Liver (tissue), 9 donors: ENCODE results near the gene STX1A. TPM values are rescaled to one million over a fixed set of nuclear protein-coding genes. Genes with fewer than 3 reads are reported as not detected.

ENCODE experiments used
- DNase-seq: peaks from one replicate; pipeline ENCODE4 v3.0.0-alpha.2; 2017; ENCODE audit warnings: low spot score
- H3K27ac ChIP-seq, 2 donors: one replicate each; pipeline ENCODE4 v1.7.0; 2013; ENCODE audit warnings: inconsistent platforms in 2 of 2, low read length in 2 of 2, control low read depth in 1 of 2, low read depth in 1 of 2, mild to moderate bottlenecking in 1 of 2
- H3K27me3 ChIP-seq, 4 donors: one replicate each; pipeline versions ENCODE4 v1.6.1 to v1.7.0; 2013; ENCODE audit warnings: low read length in 3 of 4, inconsistent platforms in 1 of 4, mild to moderate bottlenecking in 1 of 4, moderate library complexity in 1 of 4; ENCODE audit not compliant: control insufficient read depth in 4 of 4, insufficient read depth in 4 of 4
- H3K36me3 ChIP-seq, 4 donors: one replicate each; pipeline versions ENCODE4 v1.6.1 to v1.7.0; 2013; ENCODE audit warnings: low read length in 3 of 4, mild to moderate bottlenecking in 3 of 4, low read depth in 1 of 4, moderate library complexity in 1 of 4; ENCODE audit not compliant: control insufficient read depth in 4 of 4, insufficient read depth in 3 of 4
- H3K4me1 ChIP-seq, 4 donors: one replicate each; pipeline versions ENCODE4 v1.6.1 to v1.7.0; 2013; ENCODE audit warnings: low read length in 3 of 4, mild to moderate bottlenecking in 3 of 4, moderate library complexity in 1 of 4; ENCODE audit not compliant: control insufficient read depth in 4 of 4, insufficient read depth in 4 of 4
- H3K4me3 ChIP-seq, 3 donors: one replicate each; pipeline versions ENCODE4 v1.6.1 to v1.7.0; 2013; ENCODE audit warnings: low read length in 3 of 3, control low read depth in 1 of 3, low read depth in 1 of 3, mild to moderate bottlenecking in 1 of 3
- H3K9ac ChIP-seq, 2 donors: one replicate each; pipeline ENCODE4 v1.7.0; 2013; ENCODE audit warnings: low read length in 2 of 2, mild to moderate bottlenecking in 2 of 2, moderate library complexity in 2 of 2, control low read depth in 1 of 2, low read depth in 1 of 2
- H3K9me3 ChIP-seq, 4 donors: one replicate each; pipeline versions ENCODE4 v1.6.1 to v1.7.0; 2013; ENCODE audit warnings: low read length in 3 of 4; ENCODE audit not compliant: control insufficient read depth in 4 of 4
- EGR1 ChIP-seq, 2 donors: IDR thresholded peaks; 2 replicates each; pipeline ENCODE4 v1.6.1; 2016 to 2018; ENCODE audit warnings: antibody characterized with exemption in 2 of 2, low read depth in 2 of 2
- FOXA1 ChIP-seq: IDR thresholded peaks from 2 replicates; pipeline ENCODE4 v1.6.1; 2016; ENCODE audit warnings: antibody characterized with exemption
- FOXA2 ChIP-seq: IDR thresholded peaks from 2 replicates; pipeline ENCODE4 v1.6.1; 2016; ENCODE audit warnings: antibody characterized with exemption
- GABPA ChIP-seq, 2 donors: IDR thresholded peaks in 1 of 2; conservative IDR thresholded peaks in 1 of 2; 2 replicates each; pipeline ENCODE4 v1.6.1; 2016; ENCODE audit warnings: antibody characterized with exemption in 2 of 2, mild to moderate bottlenecking in 1 of 2, moderate library complexity in 1 of 2
- HNF4A ChIP-seq, 2 donors: conservative IDR thresholded peaks; 2 replicates each; pipeline ENCODE4 v1.6.1; 2016; ENCODE audit warnings: antibody characterized with exemption in 2 of 2, mild to moderate bottlenecking in 2 of 2
- HNF4G ChIP-seq: IDR thresholded peaks from 2 replicates; pipeline ENCODE4 v1.6.1; 2016; ENCODE audit warnings: antibody characterized with exemption
- JUND ChIP-seq, 2 donors: IDR thresholded peaks; 2 replicates each; pipeline ENCODE4 v1.6.1; 2016; ENCODE audit warnings: antibody characterized with exemption in 2 of 2
- RAD21 ChIP-seq, 2 donors: IDR thresholded peaks; 2 replicates each; pipeline ENCODE4 v1.6.1; 2016; ENCODE audit warnings: antibody characterized with exemption in 2 of 2, mild to moderate bottlenecking in 2 of 2
- RXRA ChIP-seq, 2 donors: IDR thresholded peaks; 2 replicates each; pipeline ENCODE4 v1.6.1; 2017 to 2018; ENCODE audit warnings: antibody characterized with exemption in 2 of 2, mild to moderate bottlenecking in 1 of 2
- SP1 ChIP-seq: IDR thresholded peaks from 2 replicates; pipeline ENCODE4 v1.6.1; 2018; ENCODE audit warnings: antibody characterized with exemption, mild to moderate bottlenecking
- TAF1 ChIP-seq: conservative IDR thresholded peaks from 2 replicates; pipeline ENCODE4 v1.6.1; 2016; ENCODE audit warnings: antibody characterized with exemption, mild to moderate bottlenecking
- YY1 ChIP-seq: IDR thresholded peaks from 2 replicates; pipeline ENCODE4 v1.6.1; 2016; ENCODE audit warnings: antibody characterized with exemption, mild to moderate bottlenecking
- WGBS: extraction: QIAGEN DNeasy Blood & Tissue Kit; methylation state at CpG from one replicate; pipeline ENCODE4 v1.1.7; 2013; 5-methylcytosine and 5-hydroxymethylcytosine counted together
- polyA plus RNA-seq, 2 donors: library from polyadenylated mRNA; stranded (reverse) in 1 of 2; unstranded in 1 of 2; fragments of 200-250 nt in 1 of 2; fragments of >200 nt in 1 of 2; fragmentation: Nextera tagmentation in 1 of 2; extraction: Ambion mirVana in 1 of 2; gene quantifications; one replicate each; pipeline versions ENCODE4 v1.2.1 to v1.2.3, GENCODE V29; 2013 to 2015
- total RNA-seq, 2 donors: library from RNA; depleted of rRNA; stranded (reverse); fragments of >200 nt; gene quantifications; one replicate each; pipeline ENCODE4 v1.2.3, GENCODE V29; 2014
- TF ChIP-seq, protein P1 (sequence below): IDR thresholded peaks from 2 replicates; pipeline ENCODE4 v1.6.1; 2016; ENCODE audit warnings: antibody characterized with exemption
- TF ChIP-seq, protein P2 (sequence below): fragments of 150-350 bp; IDR thresholded peaks from 2 replicates; pipeline ENCODE4 v1.5.1; 2017; ENCODE audit warnings: improper control_type of control experiment, low read depth, low read length; ENCODE audit not compliant: missing input control
- TF ChIP-seq, protein P3 (sequence below): IDR thresholded peaks from 2 replicates; pipeline ENCODE4 v1.6.1; 2016; ENCODE audit warnings: antibody characterized with exemption, mild to moderate bottlenecking
- TF ChIP-seq, protein P4 (sequence below): IDR thresholded peaks from 2 replicates; pipeline ENCODE4 v1.6.1; 2016; ENCODE audit warnings: antibody characterized with exemption
- TF ChIP-seq, protein P5 (sequence below): IDR thresholded peaks from 2 replicates; pipeline ENCODE4 v1.6.1; 2016; ENCODE audit warnings: antibody characterized with exemption
- donor health status: healthy.
- donor health status: healthy.
- donor health status: healthy.
- donor health status: healthy.
- donor health status: healthy.

The STX1A gene
- total and polyA plus RNA-seq, 4 donors = 0.49 to 1.9 (median 1.1) TPM

DNA sequence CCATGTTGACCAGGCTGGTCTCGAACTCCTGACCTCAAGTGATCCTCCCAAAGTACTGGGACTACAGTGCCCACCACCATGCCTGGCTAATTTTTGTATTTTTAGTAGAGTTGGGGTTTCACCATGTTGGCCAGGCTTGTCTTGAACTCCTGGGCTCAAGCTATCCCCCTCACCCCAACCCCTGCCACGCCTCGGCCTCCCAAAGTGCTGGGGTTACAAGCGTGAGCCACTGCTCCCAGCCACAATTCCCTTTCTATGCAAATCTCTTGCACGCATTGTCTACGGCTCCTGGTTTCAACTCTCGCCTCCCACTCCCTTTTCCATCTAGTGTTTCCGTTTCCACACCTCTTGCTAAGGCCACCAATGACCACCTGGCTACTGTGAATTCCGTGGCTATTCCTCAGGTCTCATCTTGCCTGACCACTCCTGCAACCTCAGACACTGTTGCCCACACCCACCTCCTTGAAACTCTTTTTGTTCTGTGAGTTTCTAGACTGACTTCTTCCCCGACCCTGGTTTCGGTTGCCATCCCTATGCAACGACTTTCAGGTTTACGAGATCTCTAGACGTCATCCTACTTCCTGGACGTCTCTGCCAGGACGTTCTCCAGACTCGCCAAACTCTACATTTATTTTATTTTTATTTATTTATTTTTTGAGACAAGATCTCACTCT is 47.2 kb upstream of the STX1A start:
- Histone ChIP-seq H3K9ac (no peak overlapping the region), H3K27me3 (no peaks in the 10 kb centered on the region), H3K27ac (no peak overlapping the region), H3K4me1 (peaks cover 9 to 34% (median 27%) of the 10 kb centered on the region in 4 donors), H3K36me3 (no peaks in the 10 kb centered on the region), H3K4me3 (no peak overlapping the region), H3K9me3 (no peaks in the 10 kb centered on the region)
- TF ChIP-seq GABPA (IDR thresholded peaks at IDR 0.05 in 1 of 2, conservative IDR thresholded peaks at IDR 0.05 in 1 of 2) = no peak
- no peak for TF ChIP-seq TAF1
- TF ChIP-seq SP1 = no peak
- TF ChIP-seq, protein P1, sequence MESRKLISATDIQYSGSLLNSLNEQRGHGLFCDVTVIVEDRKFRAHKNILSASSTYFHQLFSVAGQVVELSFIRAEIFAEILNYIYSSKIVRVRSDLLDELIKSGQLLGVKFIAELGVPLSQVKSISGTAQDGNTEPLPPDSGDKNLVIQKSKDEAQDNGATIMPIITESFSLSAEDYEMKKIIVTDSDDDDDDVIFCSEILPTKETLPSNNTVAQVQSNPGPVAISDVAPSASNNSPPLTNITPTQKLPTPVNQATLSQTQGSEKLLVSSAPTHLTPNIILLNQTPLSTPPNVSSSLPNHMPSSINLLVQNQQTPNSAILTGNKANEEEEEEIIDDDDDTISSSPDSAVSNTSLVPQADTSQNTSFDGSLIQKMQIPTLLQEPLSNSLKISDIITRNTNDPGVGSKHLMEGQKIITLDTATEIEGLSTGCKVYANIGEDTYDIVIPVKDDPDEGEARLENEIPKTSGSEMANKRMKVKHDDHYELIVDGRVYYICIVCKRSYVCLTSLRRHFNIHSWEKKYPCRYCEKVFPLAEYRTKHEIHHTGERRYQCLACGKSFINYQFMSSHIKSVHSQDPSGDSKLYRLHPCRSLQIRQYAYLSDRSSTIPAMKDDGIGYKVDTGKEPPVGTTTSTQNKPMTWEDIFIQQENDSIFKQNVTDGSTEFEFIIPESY = no peak
- no peak for TF ChIP-seq FOXA1
- TF ChIP-seq RAD21 (IDR thresholded peaks at IDR 0.05) = no peak
- TF ChIP-seq, protein P2, sequence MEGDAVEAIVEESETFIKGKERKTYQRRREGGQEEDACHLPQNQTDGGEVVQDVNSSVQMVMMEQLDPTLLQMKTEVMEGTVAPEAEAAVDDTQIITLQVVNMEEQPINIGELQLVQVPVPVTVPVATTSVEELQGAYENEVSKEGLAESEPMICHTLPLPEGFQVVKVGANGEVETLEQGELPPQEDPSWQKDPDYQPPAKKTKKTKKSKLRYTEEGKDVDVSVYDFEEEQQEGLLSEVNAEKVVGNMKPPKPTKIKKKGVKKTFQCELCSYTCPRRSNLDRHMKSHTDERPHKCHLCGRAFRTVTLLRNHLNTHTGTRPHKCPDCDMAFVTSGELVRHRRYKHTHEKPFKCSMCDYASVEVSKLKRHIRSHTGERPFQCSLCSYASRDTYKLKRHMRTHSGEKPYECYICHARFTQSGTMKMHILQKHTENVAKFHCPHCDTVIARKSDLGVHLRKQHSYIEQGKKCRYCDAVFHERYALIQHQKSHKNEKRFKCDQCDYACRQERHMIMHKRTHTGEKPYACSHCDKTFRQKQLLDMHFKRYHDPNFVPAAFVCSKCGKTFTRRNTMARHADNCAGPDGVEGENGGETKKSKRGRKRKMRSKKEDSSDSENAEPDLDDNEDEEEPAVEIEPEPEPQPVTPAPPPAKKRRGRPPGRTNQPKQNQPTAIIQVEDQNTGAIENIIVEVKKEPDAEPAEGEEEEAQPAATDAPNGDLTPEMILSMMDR = no peak
- TF ChIP-seq, protein P3, sequence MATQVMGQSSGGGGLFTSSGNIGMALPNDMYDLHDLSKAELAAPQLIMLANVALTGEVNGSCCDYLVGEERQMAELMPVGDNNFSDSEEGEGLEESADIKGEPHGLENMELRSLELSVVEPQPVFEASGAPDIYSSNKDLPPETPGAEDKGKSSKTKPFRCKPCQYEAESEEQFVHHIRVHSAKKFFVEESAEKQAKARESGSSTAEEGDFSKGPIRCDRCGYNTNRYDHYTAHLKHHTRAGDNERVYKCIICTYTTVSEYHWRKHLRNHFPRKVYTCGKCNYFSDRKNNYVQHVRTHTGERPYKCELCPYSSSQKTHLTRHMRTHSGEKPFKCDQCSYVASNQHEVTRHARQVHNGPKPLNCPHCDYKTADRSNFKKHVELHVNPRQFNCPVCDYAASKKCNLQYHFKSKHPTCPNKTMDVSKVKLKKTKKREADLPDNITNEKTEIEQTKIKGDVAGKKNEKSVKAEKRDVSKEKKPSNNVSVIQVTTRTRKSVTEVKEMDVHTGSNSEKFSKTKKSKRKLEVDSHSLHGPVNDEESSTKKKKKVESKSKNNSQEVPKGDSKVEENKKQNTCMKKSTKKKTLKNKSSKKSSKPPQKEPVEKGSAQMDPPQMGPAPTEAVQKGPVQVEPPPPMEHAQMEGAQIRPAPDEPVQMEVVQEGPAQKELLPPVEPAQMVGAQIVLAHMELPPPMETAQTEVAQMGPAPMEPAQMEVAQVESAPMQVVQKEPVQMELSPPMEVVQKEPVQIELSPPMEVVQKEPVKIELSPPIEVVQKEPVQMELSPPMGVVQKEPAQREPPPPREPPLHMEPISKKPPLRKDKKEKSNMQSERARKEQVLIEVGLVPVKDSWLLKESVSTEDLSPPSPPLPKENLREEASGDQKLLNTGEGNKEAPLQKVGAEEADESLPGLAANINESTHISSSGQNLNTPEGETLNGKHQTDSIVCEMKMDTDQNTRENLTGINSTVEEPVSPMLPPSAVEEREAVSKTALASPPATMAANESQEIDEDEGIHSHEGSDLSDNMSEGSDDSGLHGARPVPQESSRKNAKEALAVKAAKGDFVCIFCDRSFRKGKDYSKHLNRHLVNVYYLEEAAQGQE = no peak
- no peak for TF ChIP-seq EGR1 (IDR thresholded peaks at IDR 0.05; ENCODE audit: low read depth in 2 of 2)
- TF ChIP-seq HNF4G = no peak
- TF ChIP-seq HNF4A (conservative IDR thresholded peaks at IDR 0.05) = no peak
- TF ChIP-seq, protein P4, sequence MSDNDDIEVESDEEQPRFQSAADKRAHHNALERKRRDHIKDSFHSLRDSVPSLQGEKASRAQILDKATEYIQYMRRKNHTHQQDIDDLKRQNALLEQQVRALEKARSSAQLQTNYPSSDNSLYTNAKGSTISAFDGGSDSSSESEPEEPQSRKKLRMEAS = no peak
- TF ChIP-seq FOXA2 = no peak
- no peak for TF ChIP-seq RXRA (IDR thresholded peaks at IDR 0.05)
- no peak for TF ChIP-seq YY1
- TF ChIP-seq JUND (IDR thresholded peaks at IDR 0.05) = no peak
- TF ChIP-seq, protein P5, sequence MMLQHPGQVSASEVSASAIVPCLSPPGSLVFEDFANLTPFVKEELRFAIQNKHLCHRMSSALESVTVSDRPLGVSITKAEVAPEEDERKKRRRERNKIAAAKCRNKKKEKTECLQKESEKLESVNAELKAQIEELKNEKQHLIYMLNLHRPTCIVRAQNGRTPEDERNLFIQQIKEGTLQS = no peak
- no peak for DNase-seq
- 84% methylated on average over 17 of the region's 17 CpGs for WGBS
